Activated naive CD4-positive, alpha-beta T cell treated with anti-CD3 and anti-CD28 coated beads for 36 hours (primary cell): Measurements from ENCODE around the gene TPD52L1. TPM values are rescaled to one million over a fixed set of nuclear protein-coding genes. Genes with fewer than 3 reads are reported as not detected.

Experiments used
- CTCF ChIA-PET: fragments of 350-600 bp; sonication (Branson Sonifier 250); formaldehyde crosslinking; loops from one replicate; lab custom pipeline; 2021; ENCODE audit warnings: antibody characterized with exemption; lab: Charles Lee
- DNase-seq: peaks from one replicate; pipeline ENCODE4 v3.0.0-alpha.2; 2020
- H3K27ac Mint-ChIP-seq: one replicate; pipeline ENCODE4 v1.8.0; 2021; ENCODE audit warnings: mild to moderate bottlenecking, mixed read lengths
- H3K27me3 Mint-ChIP-seq: one replicate; pipeline ENCODE4 v1.8.0; 2021; ENCODE audit warnings: low read depth, mixed read lengths
- H3K36me3 Mint-ChIP-seq: one replicate; pipeline ENCODE4 v1.8.0; 2021; ENCODE audit warnings: low read depth, mixed read lengths
- H3K4me1 Mint-ChIP-seq: one replicate; pipeline ENCODE4 v1.8.0; 2021; ENCODE audit warnings: low read depth, mixed read lengths
- H3K4me3 Mint-ChIP-seq: one replicate; pipeline ENCODE4 v1.8.0; 2021; ENCODE audit warnings: mild to moderate bottlenecking, moderate library complexity, mixed read lengths
- H3K9me3 Mint-ChIP-seq: one replicate; pipeline ENCODE4 v1.8.0; 2021; ENCODE audit warnings: mixed read lengths
- intact Hi-C: fragments of 100-400 bp; cut with micrococcal nuclease; formaldehyde crosslinking; loops from one replicate; pipeline ENCODE4 v1.15.1; 2023
- total RNA-seq, 2 experiments: library from RNA; stranded (reverse); gene quantifications; one replicate each; pipeline ENCODE4 v1.2.3, GENCODE V29; 2021

Gene TPD52L1
- total RNA-seq, 2 experiments from 2014 or later = 5.6 to 5.7 TPM

- Mint-ChIP-seq H3K4me1 (no peaks in the 10 kb centered on the region), H3K27ac (no peak overlapping the region), H3K27me3 (peaks cover 2% of the 10 kb centered on the region), H3K9me3 (no peaks in the 10 kb centered on the region), H3K36me3 (no peaks in the 10 kb centered on the region), H3K4me3 (no peak overlapping the region)
- DNase-seq = no peak
- intact Hi-C loops = no loop called here
- CTCF ChIA-PET = no interaction called here
These were observed 47.4 kb downstream of the TPD52L1 start for GRCh38 chr6:125200941-125201340.

- Mint-ChIP-seq H3K27me3 (peaks cover 5% of the 10 kb centered on the region), H3K4me1 (no peaks in the 10 kb centered on the region), H3K27ac (no peak overlapping the region), H3K9me3 (no peaks in the 10 kb centered on the region), H3K4me3 (no peak overlapping the region), H3K36me3 (no peaks in the 10 kb centered on the region)
- intact Hi-C loops = no loop called here
- CTCF ChIA-PET = interaction anchor here (1.0 to 1.1 kb wide), 2 partner anchors 9 to 46 kb away, joined by 3 to 4 read pairs; no protein-coding TSS in a partner anchor
- no peak for DNase-seq
These were observed 48.6 kb downstream of the TPD52L1 start for GRCh38 chr6:125201961-125202729.

DNA sequence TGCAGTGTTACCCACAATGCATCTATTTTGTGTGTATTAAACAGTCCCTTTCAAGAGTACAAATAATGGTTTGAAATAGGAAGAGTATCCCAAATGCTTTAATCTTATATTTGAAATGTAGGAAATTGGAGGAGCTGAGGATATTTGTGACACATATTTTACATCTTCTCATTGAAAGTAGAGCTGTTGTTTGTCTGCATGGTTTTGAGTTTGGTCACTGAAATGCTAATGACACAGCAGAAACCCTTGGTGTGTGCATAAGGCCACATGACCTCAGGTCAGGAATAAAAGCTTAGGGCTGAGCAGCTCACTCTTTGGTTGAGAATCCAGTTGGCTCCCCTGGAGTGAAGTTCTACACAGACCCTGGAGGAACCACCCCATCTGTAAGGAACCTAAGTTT, 49.8 kb downstream of the TPD52L1 start:
- intact Hi-C loops = no loop called here
- no peaks in the 10 kb centered on the region for H3K36me3 Mint-ChIP-seq
- CTCF ChIA-PET = interaction anchor here (1.2 to 1.8 kb wide), 2 partner anchors 9 to 11 kb away, joined by 4 to 11 read pairs; no protein-coding TSS in a partner anchor
- H3K4me3 Mint-ChIP-seq = no peak overlapping the region
- no peak for DNase-seq
- no peaks in the 10 kb centered on the region for H3K9me3 Mint-ChIP-seq
- H3K27ac Mint-ChIP-seq = no peak overlapping the region
- no peaks in the 10 kb centered on the region for H3K4me1 Mint-ChIP-seq
- peaks cover 5% of the 10 kb centered on the region for H3K27me3 Mint-ChIP-seq

GRCh38 chr6:125205931-125206330, 52.4 kb downstream of the TPD52L1 start:
- Mint-ChIP-seq H3K36me3 (no peaks in the 10 kb centered on the region), H3K9me3 (no peaks in the 10 kb centered on the region)
- CTCF ChIA-PET = interaction anchor here (0.6 kb wide), 1 partner anchor 9 kb away, joined by 3 read pairs; no protein-coding TSS in a partner anchor

GRCh38 chr6:125206389-125206788, 52.8 kb downstream of the TPD52L1 start:
- no peaks in the 10 kb centered on the region for H3K36me3 Mint-ChIP-seq
- no peak overlapping the region for H3K27ac Mint-ChIP-seq
- CTCF ChIA-PET = no interaction called here
- H3K4me3 Mint-ChIP-seq = no peak overlapping the region
- intact Hi-C loops = no loop called here
- H3K27me3 Mint-ChIP-seq = peaks cover 3% of the 10 kb centered on the region
- H3K9me3 Mint-ChIP-seq = no peaks in the 10 kb centered on the region
- H3K4me1 Mint-ChIP-seq = no peaks in the 10 kb centered on the region
- no peak for DNase-seq

More at GRCh38 chr6:125205931-125206330, 52.4 kb downstream of the TPD52L1 start:
- no peak for DNase-seq
- peaks cover 3% of the 10 kb centered on the region for H3K27me3 Mint-ChIP-seq
- no peak overlapping the region for H3K27ac Mint-ChIP-seq
- no peaks in the 10 kb centered on the region for H3K4me1 Mint-ChIP-seq
- no peak overlapping the region for H3K4me3 Mint-ChIP-seq
- intact Hi-C loops = no loop called here

DNA sequence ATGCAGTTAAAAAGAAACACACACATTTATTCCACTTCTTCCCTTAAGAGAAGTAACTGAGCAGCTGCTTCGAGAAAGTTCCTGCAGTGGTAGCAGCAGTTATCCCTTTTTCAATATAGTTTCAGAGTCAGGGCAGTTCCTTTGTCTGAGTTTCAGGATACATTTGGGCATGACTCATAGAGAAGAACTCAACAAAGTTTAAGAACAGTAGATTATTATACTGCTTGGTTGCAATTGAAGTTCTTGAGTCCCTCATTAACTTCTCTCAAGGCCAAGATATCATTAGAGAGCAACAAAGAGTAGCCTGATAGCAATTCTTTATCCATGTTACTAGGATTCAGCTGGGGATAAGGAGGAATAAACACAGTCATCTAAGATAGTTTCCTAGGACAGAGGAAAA, 54.4 kb downstream of the TPD52L1 start:
- CTCF ChIA-PET = no interaction called here
- no peaks in the 10 kb centered on the region for H3K4me1 Mint-ChIP-seq
- intact Hi-C loops = no loop called here
- no peaks in the 10 kb centered on the region for H3K9me3 Mint-ChIP-seq
- H3K27ac Mint-ChIP-seq = no peak overlapping the region
- DNase-seq = no peak
- no peak overlapping the region for H3K4me3 Mint-ChIP-seq
- no peaks in the 10 kb centered on the region for H3K36me3 Mint-ChIP-seq
- H3K27me3 Mint-ChIP-seq = peaks cover 3% of the 10 kb centered on the region

DNA sequence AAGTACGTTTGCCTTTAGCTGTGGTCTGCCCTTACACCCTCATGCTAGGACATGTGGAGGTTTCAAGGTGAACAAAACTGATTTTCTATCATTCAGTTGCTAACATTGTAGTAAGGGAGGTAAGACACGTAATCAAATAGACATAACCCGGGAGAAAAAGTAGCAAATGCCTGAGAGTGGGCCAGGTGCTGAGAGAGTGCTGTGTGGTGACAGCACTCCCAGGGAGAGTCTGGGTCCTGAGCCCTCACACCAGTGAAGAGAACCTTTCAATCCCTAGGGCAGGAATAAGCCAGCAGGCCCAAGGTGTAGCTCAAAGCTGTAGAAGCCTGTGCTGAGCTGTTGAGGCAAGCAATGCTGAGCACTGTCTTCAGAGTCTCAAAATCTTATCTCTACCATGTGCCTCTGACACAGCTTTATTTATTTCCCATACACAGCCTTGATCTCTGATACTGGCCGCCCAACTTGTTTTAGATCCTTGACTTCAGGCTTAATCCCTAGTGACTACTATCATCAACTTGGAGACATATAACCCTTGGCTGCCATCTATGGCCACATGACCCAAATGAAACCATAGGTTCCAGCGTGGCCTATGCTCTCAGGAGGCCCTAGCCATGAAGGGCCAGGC, 55.2 kb downstream of the TPD52L1 start:
- Mint-ChIP-seq H3K4me1 (no peaks in the 10 kb centered on the region), H3K27me3 (peaks cover 4% of the 10 kb centered on the region), H3K27ac (no peak overlapping the region), H3K36me3 (no peaks in the 10 kb centered on the region), H3K9me3 (no peaks in the 10 kb centered on the region), H3K4me3 (no peak overlapping the region)
- DNase-seq = no peak
- CTCF ChIA-PET = no interaction called here
- intact Hi-C loops = no loop called here

GRCh38 chr6:125210667-125211066, 57.1 kb downstream of the TPD52L1 start:
- intact Hi-C loops = no loop called here
- H3K27me3 Mint-ChIP-seq = peaks cover 4% of the 10 kb centered on the region
- no peaks in the 10 kb centered on the region for H3K4me1 Mint-ChIP-seq
- no peak for DNase-seq
- no peaks in the 10 kb centered on the region for H3K36me3 Mint-ChIP-seq
- H3K4me3 Mint-ChIP-seq = no peak overlapping the region
- H3K9me3 Mint-ChIP-seq = no peaks in the 10 kb centered on the region
- no peak overlapping the region for H3K27ac Mint-ChIP-seq
- CTCF ChIA-PET = no interaction called here

- H3K9me3 Mint-ChIP-seq = no peaks in the 10 kb centered on the region
- intact Hi-C loops = no loop called here
- no peak overlapping the region for H3K4me3 Mint-ChIP-seq
- no peaks in the 10 kb centered on the region for H3K4me1 Mint-ChIP-seq
- CTCF ChIA-PET = no interaction called here
- H3K27ac Mint-ChIP-seq = no peak overlapping the region
- H3K27me3 Mint-ChIP-seq = peaks cover 4% of the 10 kb centered on the region
- no peak for DNase-seq
- H3K36me3 Mint-ChIP-seq = no peaks in the 10 kb centered on the region
These were observed 57.8 kb downstream of the TPD52L1 start for GRCh38 chr6:125211352-125211751.

- Mint-ChIP-seq H3K36me3 (no peaks in the 10 kb centered on the region), H3K27me3 (peaks cover 1% of the 10 kb centered on the region), H3K9me3 (no peaks in the 10 kb centered on the region), H3K4me1 (no peaks in the 10 kb centered on the region), H3K27ac (no peak overlapping the region), H3K4me3 (no peak overlapping the region)
- CTCF ChIA-PET = no interaction called here
- no peak for DNase-seq
- intact Hi-C loops = no loop called here
These were observed 58.8 kb downstream of the TPD52L1 start for GRCh38 chr6:125212377-125212776.

DNA sequence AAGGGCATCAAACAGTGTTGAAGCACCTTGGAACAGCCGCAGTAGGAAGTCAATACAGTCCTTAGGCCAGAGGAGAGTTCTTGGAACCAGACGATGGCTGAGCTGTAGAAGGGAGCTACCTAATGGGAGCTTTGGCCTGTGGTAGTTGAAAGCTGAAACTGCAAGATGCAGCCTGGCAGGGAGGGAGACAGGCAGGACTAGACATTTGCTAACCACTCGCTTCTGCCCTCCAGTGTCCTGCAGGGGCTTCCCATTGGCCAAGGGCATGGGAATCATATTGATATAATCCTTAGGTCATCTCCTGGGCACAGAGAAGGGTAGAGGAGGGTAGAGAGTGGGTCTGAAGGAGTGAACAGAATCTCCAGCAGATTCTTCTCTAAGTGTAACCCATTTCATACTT, 60.4 kb downstream of the TPD52L1 start:
- Mint-ChIP-seq H3K9me3 (no peaks in the 10 kb centered on the region), H3K4me1 (no peaks in the 10 kb centered on the region), H3K4me3 (no peak overlapping the region), H3K27me3 (peaks cover 1% of the 10 kb centered on the region), H3K27ac (no peak overlapping the region), H3K36me3 (no peaks in the 10 kb centered on the region)
- DNase-seq = no peak
- CTCF ChIA-PET = no interaction called here
- intact Hi-C loops = no loop called here

GRCh38 chr6:125215252-125215819, 61.8 kb downstream of the TPD52L1 start:
- DNase-seq = no peak
- no peaks in the 10 kb centered on the region for H3K9me3 Mint-ChIP-seq
- peaks cover 1% of the 10 kb centered on the region for H3K27me3 Mint-ChIP-seq
- CTCF ChIA-PET = no interaction called here
- no peaks in the 10 kb centered on the region for H3K36me3 Mint-ChIP-seq
- H3K4me3 Mint-ChIP-seq = no peak overlapping the region
- H3K27ac Mint-ChIP-seq = no peak overlapping the region
- intact Hi-C loops = no loop called here
- no peaks in the 10 kb centered on the region for H3K4me1 Mint-ChIP-seq
